Gastrocnemius medialis (tissue), 4 donors: ENCODE data around the gene CCT3.

Experiments used
- CTCF ChIP-seq, 5 experiments: fragments of 450-650 bp in 3 of 5; fragments of 200-600 bp in 2 of 5; sonication (generic) in 2 of 5; IDR thresholded peaks in 4 of 5; conservative IDR thresholded peaks in 1 of 5; 1 replicate in 4 of 5; 2 replicates in 1 of 5; pipeline ENCODE4 v1.5.1; 2016 to 2019; ENCODE audit warnings: antibody characterized with exemption in 5 of 5, mild to moderate bottlenecking in 3 of 5, moderate library complexity in 3 of 5
- POLR2A ChIP-seq, 2 donors: fragments of 450-650 bp; IDR thresholded peaks; one replicate each; pipeline ENCODE4 v1.6.1; 2017; ENCODE audit warnings: antibody characterized with exemption in 2 of 2, mild to moderate bottlenecking in 2 of 2, moderate library complexity in 2 of 2

GRCh38 chr1:156281281-156281680 is 56.8 kb downstream of the CCT3 start:
- TF ChIP-seq CTCF (IDR thresholded peaks at IDR 0.05 in 4 of 5, conservative IDR thresholded peaks at IDR 0.05 in 1 of 5) (peak in 1 of 5 experiments; percentile 1), POLR2A (IDR thresholded peaks at IDR 0.05) (peak; percentile 82 to 83)
